Endothelial cell (in vitro differentiated cells): ENCODE data around the gene SLC26A2. TPM values are rescaled to one million over a fixed set of nuclear protein-coding genes. Genes with fewer than 3 reads are reported as not detected.

Experiments
- DNase-seq: peaks from one replicate; pipeline ENCODE4 v3.0.0; 2021; ENCODE audit warnings: low spot score
- H3K27ac Mint-ChIP-seq: one replicate; pipeline ENCODE4 v1.8.0; 2021; ENCODE audit warnings: mixed read lengths, inconsistent platforms; ENCODE audit not compliant: unreplicated experiment
- H3K27me3 Mint-ChIP-seq: one replicate; pipeline ENCODE4 v1.8.0; 2021; ENCODE audit warnings: mild to moderate bottlenecking, moderate library complexity, mixed read lengths, inconsistent platforms; ENCODE audit not compliant: unreplicated experiment
- H3K36me3 Mint-ChIP-seq: one replicate; pipeline ENCODE4 v1.8.0; 2021; ENCODE audit warnings: mild to moderate bottlenecking, low read depth, mixed read lengths, inconsistent platforms; ENCODE audit not compliant: unreplicated experiment
- H3K4me1 Mint-ChIP-seq: one replicate; pipeline ENCODE4 v1.8.0; 2021; ENCODE audit warnings: mild to moderate bottlenecking, mixed read lengths, inconsistent platforms; ENCODE audit not compliant: unreplicated experiment
- H3K4me3 Mint-ChIP-seq: one replicate; pipeline ENCODE4 v1.8.0; 2021; ENCODE audit warnings: mild to moderate bottlenecking, mixed read lengths, inconsistent platforms; ENCODE audit not compliant: unreplicated experiment
- H3K9me3 Mint-ChIP-seq: one replicate; pipeline ENCODE4 v1.8.0; 2021; ENCODE audit warnings: mixed read lengths, inconsistent platforms; ENCODE audit not compliant: unreplicated experiment
- total RNA-seq: library from RNA; stranded (reverse); fragmentation: NEBNext Ultra II Directional; extraction: Animal tissue kit (Norgen Biotek cat#: 25700); gene quantifications from one replicate; pipeline ENCODE4 v1.2.1, GENCODE V29; 2021; ENCODE audit not compliant: unreplicated experiment
- TF ChIP-seq, protein P1 (sequence below): fragments of 200-600 bp; sonication (generic); IDR thresholded peaks from one replicate; pipeline ENCODE4 v1.5.0; 2021; ENCODE audit warnings: antibody characterized with exemption; ENCODE audit not compliant: unreplicated experiment

SLC26A2 gene
- total RNA-seq, 1 donor from 2014 or later = 22.2 TPM

GRCh38 chr5:150006318-150006717 lies 45.8 kb downstream of the SLC26A2 start:
- Mint-ChIP-seq H3K36me3 (peaks cover 25% of the 10 kb centered on the region), H3K27me3 (no peaks in the 10 kb centered on the region), H3K9me3 (no peaks in the 10 kb centered on the region), H3K4me3 (no peak overlapping the region), H3K4me1 (peaks cover 21% of the 10 kb centered on the region), H3K27ac (no peak overlapping the region)
- TF ChIP-seq, protein P1, sequence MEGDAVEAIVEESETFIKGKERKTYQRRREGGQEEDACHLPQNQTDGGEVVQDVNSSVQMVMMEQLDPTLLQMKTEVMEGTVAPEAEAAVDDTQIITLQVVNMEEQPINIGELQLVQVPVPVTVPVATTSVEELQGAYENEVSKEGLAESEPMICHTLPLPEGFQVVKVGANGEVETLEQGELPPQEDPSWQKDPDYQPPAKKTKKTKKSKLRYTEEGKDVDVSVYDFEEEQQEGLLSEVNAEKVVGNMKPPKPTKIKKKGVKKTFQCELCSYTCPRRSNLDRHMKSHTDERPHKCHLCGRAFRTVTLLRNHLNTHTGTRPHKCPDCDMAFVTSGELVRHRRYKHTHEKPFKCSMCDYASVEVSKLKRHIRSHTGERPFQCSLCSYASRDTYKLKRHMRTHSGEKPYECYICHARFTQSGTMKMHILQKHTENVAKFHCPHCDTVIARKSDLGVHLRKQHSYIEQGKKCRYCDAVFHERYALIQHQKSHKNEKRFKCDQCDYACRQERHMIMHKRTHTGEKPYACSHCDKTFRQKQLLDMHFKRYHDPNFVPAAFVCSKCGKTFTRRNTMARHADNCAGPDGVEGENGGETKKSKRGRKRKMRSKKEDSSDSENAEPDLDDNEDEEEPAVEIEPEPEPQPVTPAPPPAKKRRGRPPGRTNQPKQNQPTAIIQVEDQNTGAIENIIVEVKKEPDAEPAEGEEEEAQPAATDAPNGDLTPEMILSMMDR = no peak
- no peak for DNase-seq

GRCh38 chr5:150007050-150007449 lies 46.5 kb downstream of the SLC26A2 start:
- TF ChIP-seq, protein P1 = no peak
- Mint-ChIP-seq H3K36me3 (peaks cover 24% of the 10 kb centered on the region), H3K27ac (no peak overlapping the region), H3K27me3 (no peaks in the 10 kb centered on the region), H3K4me1 (peaks cover 15% of the 10 kb centered on the region), H3K4me3 (no peak overlapping the region), H3K9me3 (no peaks in the 10 kb centered on the region)
- DNase-seq = no peak

- Mint-ChIP-seq H3K36me3 (peaks cover 40% of the 10 kb centered on the region), H3K9me3 (no peaks in the 10 kb centered on the region)
Observed at GRCh38 chr5:150009671-150010387, 49.3 kb downstream of the SLC26A2 start.

GRCh38 chr5:150013931-150014330 lies 53.4 kb downstream of the SLC26A2 start:
- peaks cover 54% of the 10 kb centered on the region for H3K36me3 Mint-ChIP-seq
- TF ChIP-seq, protein P1 = no peak
- no peak overlapping the region for H3K4me3 Mint-ChIP-seq
- no peaks in the 10 kb centered on the region for H3K27me3 Mint-ChIP-seq
- H3K9me3 Mint-ChIP-seq = no peaks in the 10 kb centered on the region
- no peaks in the 10 kb centered on the region for H3K4me1 Mint-ChIP-seq
- no peak overlapping the region for H3K27ac Mint-ChIP-seq
- DNase-seq = no peak

More at GRCh38 chr5:150009671-150010387, 49.3 kb downstream of the SLC26A2 start:
- peaks cover under 1% of the 10 kb centered on the region for H3K4me1 Mint-ChIP-seq
- H3K4me3 Mint-ChIP-seq = no peak overlapping the region
- TF ChIP-seq, protein P1 = no peak
- no peaks in the 10 kb centered on the region for H3K27me3 Mint-ChIP-seq
- no peak overlapping the region for H3K27ac Mint-ChIP-seq
- DNase-seq = no peak

DNA sequence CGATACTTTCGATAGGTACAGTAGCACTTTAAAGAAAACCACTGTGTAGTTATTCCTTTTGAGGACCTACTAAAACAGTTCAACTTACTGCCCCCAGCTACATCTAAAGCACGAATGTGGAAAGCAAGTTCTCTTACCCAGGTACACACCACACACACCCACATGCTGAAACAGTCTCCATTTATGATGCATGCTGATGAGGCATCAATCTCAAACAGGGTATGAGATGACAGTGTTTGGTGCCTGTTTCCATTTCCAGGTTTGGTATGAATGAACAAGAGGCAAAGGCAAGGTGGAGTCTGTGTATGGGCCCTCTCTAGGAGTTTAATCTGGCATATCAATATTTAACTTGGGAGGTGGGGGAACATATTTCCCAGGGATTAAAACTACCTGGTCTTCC lies 53.9 kb downstream of the SLC26A2 start:
- no peaks in the 10 kb centered on the region for H3K27me3 Mint-ChIP-seq
- H3K4me3 Mint-ChIP-seq = peak overlapping the region; percentile 77
- no peaks in the 10 kb centered on the region for H3K4me1 Mint-ChIP-seq
- no peak for DNase-seq
- no peak overlapping the region for H3K27ac Mint-ChIP-seq
- peaks cover 59% of the 10 kb centered on the region for H3K36me3 Mint-ChIP-seq
- no peaks in the 10 kb centered on the region for H3K9me3 Mint-ChIP-seq
- TF ChIP-seq, protein P1 = no peak
